ENCODE results near the gene ATP13A3.
"Not testable (repeated sequence)": the region's sequence is repeated elsewhere in the genome, so short reads cannot be mapped to it uniquely, and the experiment has no call there.

The ATP13A3 gene

DNA sequence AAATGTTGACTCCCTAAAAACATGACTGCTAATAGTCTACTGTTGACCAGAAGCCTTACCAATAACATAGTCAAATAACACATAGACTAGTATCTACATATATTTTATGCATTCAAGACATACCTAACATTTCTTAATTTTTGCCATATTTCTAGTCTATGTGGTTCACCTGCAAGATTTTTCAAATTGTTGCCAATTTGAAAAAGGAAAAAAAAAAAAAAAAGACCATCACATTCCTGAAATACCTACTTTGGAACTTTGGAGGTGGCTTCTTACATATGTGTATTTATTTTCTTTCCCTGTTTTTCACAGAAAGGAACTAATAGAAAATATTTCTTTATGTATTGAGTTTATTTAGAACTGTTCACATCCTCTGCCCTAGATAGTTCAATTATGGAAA is 13.4 kb upstream of the ATP13A3 start:
- no peak for DNase-seq (ENCODE audit: low read depth in 1 of 2, low spot score in 1 of 2)

- DNase-seq (ENCODE audit: low read depth in 1 of 2, low spot score in 1 of 2): not testable (repeated sequence)
Observed at GRCh38 chr3:194499516-194499915, 12.7 kb upstream of the ATP13A3 start.

- no peak for DNase-seq (ENCODE audit: low read depth in 1 of 2, low spot score in 1 of 2)
Observed at GRCh38 chr3:194497799-194498575, 11.2 kb upstream of the ATP13A3 start.

GRCh38 chr3:194496217-194496919 is 9.6 kb upstream of the ATP13A3 start:
- DNase-seq (ENCODE audit: low read depth in 1 of 2, low spot score in 1 of 2): no peak

GRCh38 chr3:194494951-194495374 is 8.2 kb upstream of the ATP13A3 start:
- DNase-seq (ENCODE audit: low read depth in 1 of 2, low spot score in 1 of 2): no peak

GRCh38 chr3:194493995-194494927 is 7.5 kb upstream of the ATP13A3 start:
- DNase-seq (ENCODE audit: low read depth in 1 of 2, low spot score in 1 of 2): not testable (repeated sequence)

DNA sequence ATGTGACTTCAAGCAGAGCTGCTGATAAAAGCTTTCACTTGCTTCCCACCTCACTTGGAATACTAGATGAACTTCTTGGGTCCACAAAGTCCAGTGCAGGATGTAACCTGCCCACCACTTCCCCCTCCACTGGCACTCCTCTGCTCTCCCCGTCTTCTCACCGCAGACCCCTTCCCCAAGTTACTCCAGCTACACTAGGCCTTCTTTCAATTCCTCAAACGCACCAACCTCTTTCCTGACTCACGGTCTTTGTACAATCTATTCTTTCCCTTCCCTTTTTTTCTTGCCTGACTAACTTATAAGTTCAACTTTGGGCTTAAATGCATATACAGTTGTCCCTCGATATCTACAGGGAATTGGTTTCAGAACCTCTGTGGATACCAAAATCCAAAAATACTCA is 5.2 kb upstream of the ATP13A3 start:
- no peak for DNase-seq (ENCODE audit: low read depth in 1 of 2, low spot score in 1 of 2)

DNA sequence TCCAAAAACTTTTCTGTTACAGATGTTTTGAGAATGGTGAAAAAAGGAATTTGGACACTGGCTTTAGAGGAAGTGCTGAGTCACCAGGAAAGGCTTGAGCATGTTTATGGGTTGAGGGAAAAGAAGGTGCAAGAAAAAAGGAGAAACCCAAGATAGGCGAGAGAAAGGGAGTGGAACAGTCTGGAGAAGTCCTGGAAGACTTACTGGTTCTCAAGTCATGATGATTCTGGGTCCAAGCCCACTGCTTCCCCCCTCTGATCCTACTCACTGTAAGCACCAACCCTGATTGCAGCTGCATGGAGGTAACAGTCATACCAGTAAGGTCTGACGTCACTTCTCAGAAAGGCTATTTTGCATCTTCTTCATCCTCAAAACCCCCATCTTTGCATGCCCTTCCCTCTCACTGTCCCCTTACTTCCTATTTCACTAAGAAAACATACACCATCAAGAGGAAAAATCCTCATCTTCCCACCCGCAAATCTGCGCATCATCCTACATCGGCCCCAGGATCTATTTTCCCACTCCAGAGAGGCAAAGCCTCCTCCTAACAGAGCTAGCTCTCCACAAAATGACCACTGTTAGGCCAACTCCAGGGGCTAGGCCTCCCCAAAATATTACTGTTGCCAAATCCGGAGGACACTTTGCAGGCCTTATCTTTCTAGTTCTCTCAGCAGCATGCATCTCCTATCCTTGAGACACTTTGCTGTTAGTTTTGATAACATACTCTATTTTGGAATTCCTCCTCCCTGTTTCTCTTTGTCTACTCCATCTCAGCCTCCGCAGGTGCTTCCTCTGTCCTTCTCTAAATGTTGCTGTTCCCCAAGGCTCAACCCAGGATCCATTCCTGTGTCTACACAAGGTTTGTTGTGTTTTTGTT is 3.2 kb upstream of the ATP13A3 start:
- no peak for DNase-seq (ENCODE audit: low read depth in 1 of 2, low spot score in 1 of 2)

DNA sequence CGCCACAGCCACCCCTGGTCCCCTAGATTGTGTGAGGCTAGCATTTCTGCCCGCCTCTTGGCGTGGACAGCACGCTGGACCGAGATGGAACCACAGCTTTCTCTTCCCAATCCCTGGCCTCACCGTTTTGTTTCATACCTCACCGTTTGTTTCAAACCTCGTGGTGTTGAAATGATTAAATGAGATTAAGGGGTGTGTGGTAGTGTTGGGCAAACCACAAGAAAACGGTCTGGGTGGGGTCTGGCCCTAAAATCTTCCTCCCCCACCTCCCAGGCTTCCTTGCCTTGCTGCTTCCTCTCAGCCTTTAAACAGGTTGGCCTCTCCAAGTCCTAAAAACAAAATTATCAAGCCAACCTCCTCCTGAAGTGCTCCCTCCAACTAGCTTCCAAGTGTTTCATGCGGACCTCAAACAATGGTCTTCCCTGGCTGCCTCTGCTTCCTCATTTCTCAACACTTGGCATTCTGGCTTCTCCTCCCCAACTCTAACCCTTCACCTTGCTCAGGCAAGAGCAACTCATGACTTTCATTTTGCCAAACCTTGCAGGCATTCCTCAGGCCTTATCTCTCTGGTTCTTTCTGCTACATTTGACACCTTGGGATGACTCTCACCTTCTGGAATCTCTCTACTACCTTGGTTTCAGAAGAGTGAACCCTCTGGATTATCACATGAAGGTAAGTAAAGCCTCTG is 1.4 kb upstream of the ATP13A3 start:
- DNase-seq (ENCODE audit: low read depth in 1 of 2, low spot score in 1 of 2): no peak

GRCh38 chr3:194487289-194488054 is 670 bp upstream of the ATP13A3 start:
- DNase-seq (ENCODE audit: low read depth in 1 of 2, low spot score in 1 of 2): peak; percentile 8 to 19

DNA sequence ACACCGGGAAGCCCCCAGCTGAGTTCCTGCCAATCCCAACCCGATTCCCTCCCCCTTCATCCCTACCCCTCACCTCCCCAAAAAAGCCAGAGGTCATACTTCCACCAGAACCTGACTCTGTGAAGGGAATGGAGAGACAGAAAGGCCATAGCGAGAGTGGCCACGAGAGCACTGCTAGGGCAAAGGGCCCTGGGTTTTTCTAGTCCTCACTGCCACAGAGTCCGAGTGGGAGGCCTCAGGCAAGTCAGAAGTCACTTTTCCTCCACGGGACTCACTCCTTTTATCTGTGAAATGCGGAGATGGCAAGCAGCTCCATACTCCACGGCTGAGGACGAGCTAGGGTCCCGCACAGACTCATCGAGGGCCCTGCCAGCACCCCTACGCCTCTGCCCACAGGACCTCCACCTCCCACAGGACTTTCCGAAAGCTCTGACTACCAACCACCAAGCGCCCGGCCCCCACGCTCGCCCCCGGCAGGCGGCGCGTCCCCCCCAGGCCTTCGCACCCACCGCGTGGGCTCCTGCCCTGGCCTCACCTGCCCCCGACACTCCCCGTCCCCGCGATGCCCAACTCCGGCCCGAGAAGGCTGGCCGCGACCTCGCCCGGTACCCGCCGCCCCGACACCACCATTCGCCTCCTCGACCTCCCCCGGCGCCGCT is 792 bp downstream of the ATP13A3 start:
- peak; percentile 17 to 46 for DNase-seq (ENCODE audit: low read depth in 1 of 2, low spot score in 1 of 2)

DNA sequence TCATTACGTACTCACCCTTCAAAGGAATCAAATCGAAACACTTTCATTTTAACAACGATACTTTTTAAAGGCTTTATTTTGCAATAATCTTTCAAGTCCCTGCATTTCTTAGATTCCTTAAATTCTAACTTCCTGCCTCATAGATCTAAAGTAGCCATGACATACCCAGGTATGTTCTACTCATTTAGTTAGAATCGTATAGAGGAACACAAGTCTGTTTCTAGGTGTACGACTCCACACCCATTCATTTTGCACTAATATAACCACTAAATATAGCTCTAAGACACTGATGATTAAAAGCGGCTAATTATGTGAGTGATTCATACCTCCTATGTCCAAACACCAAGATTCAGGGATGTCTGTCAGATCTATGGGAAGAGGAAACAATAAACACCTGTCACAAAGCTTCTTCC is 1.3 kb downstream of the ATP13A3 start:
- no peak for DNase-seq (ENCODE audit: low read depth in 1 of 2, low spot score in 1 of 2)

DNA sequence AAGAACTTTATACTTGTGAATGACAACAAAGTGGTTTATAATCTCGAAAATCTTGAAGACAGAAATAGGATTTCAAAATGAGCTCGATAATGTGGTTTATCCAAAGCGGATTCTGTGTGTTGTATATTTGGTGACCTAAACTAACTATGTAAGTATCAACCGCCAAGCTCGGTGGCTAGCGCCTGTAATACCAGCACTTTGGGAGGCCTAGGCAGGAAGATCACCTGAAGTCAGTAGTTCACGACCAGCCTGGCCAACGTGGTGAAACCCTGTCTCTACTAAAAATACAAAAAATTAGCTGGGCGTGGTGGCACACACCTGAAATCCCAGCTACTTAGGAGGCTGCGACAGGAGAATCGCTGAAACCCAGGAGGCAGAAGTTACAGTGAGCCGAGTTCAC is 2.2 kb downstream of the ATP13A3 start:
- no peak for DNase-seq (ENCODE audit: low read depth in 1 of 2, low spot score in 1 of 2)

DNA sequence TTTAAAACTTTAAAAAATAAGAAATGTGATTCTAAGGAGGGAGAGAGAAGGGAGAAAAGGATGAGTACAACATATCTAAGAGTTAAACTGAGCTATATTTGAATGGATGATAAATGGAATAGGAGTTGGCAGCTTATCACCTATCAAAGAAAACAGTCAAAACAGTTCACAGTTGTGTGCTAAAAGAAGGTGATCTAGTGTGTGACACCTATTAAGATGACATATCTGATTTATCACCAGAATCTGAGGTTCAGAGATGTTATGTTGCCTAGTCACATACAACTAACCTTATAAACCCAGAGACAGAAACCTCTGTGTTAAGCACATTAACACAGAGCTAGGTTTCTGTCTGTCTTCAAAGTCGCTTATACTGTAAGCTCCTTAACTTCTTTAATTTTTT is 3.0 kb downstream of the ATP13A3 start:
- no peak for DNase-seq (ENCODE audit: low read depth in 1 of 2, low spot score in 1 of 2)

- not testable (repeated sequence) for DNase-seq (ENCODE audit: low read depth in 1 of 2, low spot score in 1 of 2)
Observed at GRCh38 chr3:194482830-194483229, 4.0 kb downstream of the ATP13A3 start.

DNA sequence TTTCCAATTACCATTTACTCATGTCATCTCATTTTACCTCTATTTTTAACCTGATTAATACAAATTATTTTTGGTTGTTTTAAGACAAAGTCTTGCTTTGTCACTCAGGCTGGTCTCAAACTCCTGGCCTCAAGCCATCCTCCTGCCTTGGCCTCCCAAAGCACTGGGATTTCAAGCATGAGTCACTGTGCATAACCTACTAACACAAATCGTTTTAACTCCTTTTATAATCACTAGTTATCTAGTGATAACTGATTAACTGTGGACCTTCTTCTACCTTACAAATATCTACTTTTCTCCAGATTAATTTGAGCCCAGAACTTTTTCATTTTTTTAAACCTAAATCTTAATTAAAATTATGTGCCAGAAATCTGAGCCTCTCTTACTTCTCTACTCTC is 4.6 kb downstream of the ATP13A3 start:
- no peak for DNase-seq (ENCODE audit: low read depth in 1 of 2, low spot score in 1 of 2)

DNA sequence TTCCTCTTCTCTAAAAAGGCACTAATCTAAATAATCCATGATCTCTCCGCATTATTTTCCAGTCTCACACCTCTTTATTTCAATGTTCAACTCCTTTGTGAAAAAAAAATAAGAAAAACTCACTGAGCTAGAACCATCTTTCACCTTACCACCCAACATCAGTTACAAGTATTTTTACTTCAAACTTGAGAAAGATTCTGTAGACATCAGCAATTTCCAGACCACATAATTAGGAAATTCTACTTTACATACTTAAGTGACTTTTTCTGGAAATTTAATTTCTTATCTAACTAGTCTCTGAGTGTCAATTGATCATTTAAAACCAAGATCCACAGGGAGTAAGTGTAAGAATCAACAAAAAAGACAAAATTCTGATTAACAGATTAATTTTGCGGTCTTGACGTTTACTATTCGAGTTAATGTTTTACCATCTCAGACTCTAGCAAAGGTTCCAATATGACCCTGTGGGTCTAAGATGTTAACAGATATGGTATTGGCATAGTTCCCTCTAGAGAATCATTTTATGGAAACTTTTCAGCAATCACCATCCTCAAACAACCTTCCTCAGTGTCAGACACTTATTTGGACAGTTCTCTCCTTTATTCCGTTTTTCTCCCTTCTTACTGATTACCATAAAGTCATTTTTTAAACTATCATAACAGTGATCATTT is 5.1 kb downstream of the ATP13A3 start:
- no peak for DNase-seq (ENCODE audit: low read depth in 1 of 2, low spot score in 1 of 2)

- no peak for DNase-seq (ENCODE audit: low read depth in 1 of 2, low spot score in 1 of 2)
Observed at GRCh38 chr3:194481103-194481502, 5.7 kb downstream of the ATP13A3 start.

All from activated T-helper 1 cell treated with anti-CD3 and anti-CD28 coated beads, Interleukin-2, amount 50 U/mL, for 16 hours (primary cell).